GM19324 (cell line): ENCODE data around the gene CBX2.

ENCODE experiments used
- ATAC-seq: cut with Tn5 transposase; IDR thresholded peaks from one replicate; pipeline ENCODE4 v1.9.1; 2021; ENCODE audit warnings: mild to moderate bottlenecking, moderate library complexity; ENCODE audit not compliant: unreplicated experiment, low FRiP score

CBX2 gene

DNA sequence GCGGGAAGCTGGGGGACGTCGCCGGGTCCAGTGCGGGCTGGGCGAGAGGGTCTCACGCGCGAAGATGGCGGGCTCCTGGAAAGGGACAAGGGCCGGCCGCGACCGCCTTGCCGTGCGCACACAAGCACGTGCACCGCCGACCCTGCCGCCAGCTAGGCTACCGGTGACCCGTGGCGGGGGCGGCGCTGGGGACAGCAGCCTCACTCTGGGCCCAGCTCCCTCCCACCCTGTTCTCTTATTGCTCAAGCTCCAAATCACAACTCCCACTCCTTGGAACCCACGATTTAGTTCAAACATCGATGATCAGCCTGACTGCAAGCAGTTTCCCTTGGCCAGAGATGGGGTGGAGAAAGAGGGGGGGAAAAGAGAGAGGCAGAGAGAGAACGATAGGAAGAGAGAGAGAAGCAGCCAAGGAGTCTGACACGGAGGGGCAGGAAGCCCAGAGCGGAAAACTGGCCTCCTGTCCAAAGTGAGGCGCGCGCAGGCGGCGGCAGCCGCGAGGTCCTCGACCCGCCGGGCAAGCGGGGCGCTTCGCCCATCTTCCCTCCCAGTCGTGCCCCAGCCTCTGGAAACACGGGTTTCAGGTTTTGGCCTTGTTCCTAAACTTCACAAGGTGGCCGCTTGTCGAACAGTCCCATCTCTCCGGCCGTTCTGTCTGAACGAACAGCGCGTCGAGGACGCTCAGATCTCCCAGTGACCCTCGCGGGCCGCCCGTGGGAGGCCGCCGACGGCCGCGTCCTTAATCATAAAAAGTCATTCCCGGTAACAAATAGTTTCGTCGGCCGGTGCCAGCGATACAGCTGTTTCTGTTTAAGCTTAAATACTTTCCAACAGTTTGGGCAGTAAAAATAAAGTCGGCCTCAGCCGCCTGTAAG is 20.6 kb downstream of the CBX2 start:
- ATAC-seq = no peak

DNA sequence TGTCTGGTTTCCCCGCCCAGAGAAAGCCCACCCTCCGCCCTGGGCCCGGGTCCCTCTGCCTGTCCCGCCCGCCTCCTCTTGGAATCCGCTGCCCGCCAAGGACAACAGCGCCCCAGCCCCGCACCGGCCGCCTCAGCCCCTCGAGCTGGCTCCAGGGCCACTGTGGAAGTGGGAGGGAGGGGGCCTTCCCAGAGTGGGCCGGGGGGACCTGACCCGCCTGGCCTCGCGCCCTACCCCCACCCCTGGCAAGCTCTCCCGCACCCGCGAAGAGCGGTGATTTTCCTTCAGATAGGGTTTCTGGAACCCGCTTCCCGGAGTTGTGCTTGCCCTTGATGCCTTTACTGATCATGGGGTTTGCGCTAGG is 21.2 kb downstream of the CBX2 start:
- no peak for ATAC-seq

DNA sequence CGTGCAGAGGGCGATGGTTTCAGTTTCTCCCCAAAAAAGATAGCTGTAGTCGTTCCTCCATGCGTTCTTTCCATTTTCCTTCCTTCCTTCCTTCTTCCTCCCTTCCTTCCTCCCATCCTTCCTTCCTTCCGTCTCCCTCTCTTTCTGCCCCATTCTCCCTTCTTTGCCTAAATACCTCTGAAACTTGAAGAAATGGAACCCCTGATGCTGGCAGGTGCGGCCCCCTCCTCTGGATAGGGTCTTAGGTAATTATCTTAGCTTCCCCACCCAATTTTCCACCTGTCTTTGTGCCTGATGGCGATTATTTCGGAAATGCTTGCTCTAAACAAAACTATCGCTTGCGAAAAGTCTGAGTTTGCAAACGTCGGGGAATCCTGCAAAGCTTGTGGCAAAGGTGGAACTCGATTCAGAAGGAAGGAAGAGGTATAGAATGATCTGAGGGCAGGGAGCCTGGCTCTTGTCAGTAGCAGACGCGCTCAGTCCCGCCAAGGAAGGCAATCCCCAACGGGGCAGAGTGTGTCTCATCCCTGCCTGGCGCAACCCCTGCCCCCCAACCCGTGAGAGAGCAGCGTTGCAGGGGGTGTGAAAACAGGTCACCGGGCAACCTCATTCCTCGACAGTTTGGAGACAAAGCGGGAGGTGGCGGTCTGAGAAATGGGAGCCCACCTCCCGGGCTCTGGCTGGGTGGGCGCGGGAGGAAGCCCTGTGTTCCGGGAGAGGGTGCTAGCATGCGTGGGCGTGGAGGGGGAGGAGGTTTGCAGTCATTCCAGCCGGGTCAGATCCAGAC is 21.8 kb downstream of the CBX2 start:
- ATAC-seq = no peak

DNA sequence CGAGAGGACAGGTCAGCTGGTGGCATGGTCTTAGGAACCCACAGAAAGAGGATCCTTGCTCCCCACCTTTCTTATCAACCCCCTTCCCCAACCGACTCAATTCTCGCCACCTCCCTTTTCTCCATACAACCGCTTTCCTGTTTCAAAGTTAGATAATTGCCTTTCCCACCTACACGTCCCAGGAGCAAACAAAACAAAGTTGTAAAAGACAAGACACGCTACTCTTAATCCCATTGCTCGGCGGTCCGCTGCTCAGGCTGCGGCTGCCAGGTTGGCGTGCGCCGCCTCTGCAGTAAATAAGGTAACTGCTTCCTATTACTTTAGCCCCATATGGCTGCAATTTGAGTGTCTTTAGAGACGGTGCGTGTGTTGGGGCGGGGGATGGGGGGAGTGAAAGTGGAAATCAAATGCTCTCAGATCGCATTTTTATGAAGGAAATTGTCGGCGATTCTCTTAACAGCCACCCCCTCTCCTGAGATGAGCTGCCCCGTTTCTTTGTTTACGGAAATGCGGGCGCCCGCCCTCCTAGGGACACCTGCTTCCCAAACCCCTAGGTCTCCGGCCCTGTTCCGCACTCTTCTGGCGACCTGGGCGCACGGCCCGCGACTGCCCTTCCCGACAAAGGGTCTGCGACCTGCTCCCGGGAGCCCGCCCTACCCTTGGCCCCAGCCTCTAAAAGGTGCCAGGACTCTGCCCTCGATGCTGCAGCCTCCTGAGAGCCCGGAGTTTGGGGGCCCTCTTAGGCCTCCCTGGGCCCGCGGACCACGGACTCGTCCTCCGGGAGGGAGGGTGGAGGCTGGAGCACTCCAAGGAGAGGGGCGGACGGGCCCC is 22.6 kb downstream of the CBX2 start:
- no peak for ATAC-seq

DNA sequence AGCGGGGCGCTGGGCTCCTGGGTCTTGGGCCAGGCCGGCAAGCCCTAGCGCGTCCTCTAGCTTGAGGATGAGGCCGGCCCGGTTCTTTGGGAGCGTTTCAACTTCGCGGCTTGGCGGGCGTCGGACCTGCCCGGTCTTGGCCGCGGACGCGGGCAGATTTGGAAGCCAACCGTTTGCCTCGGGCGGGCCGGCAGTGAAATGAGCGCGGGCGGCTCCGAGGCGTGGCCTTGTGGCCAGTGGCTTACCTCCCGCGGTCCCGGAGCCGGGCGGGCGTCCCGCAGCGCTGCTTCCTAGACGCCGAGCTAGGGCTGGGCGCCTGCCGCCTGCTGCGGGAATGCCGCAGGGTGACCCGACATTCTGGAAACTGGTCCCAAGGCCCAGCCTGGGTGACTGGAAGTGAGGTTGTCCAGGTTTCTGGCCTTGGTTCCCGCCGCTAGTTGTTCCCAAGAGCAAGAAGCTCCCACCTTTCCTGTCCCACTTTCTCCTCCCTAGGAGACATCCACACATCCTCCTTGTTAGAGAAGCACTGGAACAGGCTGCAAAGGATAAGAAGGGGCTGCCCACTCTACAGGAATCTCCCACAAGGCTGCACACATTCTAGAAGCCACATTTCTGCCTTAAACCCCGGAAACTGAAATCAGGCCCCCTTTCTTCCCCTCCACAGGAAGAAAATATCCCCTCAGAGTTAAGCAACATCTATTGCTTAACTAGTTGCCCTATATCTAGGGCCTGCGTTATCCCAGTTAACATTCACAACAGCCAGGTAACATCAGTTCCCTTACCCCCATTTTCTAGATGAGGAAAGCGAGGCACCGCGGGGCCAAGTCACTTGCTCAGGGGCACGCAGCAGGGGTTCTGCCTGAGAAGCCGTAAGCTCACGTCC is 23.4 kb downstream of the CBX2 start:
- no peak for ATAC-seq

DNA sequence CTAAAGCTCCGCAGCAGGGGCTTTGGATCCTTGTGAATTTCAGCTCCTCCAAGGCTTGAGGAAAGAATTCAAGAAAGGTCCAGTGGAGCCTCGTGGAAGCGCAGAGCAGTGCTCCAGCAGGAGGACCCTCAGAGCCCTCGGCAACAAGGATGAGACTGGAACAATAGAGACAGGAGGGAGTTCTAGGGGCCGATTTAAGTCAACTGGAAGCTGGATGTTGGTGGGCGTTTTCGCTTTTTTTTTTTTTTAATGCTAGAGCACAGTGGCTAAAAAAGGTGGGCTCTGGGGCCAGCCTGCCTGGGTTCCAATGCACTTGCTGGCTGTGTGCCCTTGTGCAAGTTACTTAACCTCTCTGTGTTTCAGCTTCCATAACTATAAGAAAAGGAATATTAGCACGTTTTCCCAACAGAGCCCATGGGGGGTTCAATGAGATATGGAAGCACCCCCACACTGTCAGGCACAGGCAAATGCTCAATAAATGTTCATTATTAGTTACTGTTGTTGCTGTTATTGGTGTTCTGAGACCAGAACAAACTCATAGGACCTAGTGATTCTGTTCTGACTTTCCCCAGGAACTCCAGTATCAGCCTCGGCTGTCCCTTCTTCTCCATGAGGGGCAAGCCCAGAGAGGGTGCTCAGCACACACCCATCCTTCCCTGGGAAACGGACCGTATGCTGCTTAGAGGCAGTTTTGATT is 24.2 kb downstream of the CBX2 start:
- no peak for ATAC-seq

DNA sequence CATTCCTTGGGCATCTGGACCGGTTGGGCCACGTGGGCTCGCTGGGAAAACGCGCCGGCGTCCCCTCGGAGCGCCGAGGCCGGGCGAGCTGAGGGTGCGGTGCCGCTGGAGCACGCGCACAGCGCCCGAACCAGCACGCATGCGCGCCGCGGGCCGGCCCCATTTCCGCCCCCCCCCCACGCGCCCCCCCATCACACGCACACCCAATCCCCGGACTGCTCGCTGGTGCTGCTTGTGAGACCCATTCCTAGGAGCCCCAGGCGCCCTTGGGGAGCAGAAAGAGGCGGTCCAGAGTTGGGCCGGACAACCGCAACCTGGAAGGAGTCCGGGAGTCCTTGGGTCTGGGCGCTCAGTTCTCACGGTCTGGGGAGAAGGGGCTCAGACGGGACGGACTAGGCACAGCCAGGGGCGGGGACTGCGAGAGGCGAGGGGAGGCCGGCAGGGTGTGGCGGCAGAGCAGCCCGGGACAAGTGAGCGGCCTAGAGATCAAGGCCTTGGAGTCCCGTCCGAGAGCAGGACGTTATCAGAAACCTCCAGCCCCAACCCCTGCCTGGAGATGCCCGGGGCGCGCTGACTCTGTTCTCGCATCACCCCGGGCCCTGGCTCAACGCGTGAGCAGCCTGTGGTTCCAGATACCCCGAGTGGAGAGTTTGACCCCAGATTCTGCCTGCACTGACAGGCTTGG is 24.9 kb downstream of the CBX2 start:
- ATAC-seq = no peak

DNA sequence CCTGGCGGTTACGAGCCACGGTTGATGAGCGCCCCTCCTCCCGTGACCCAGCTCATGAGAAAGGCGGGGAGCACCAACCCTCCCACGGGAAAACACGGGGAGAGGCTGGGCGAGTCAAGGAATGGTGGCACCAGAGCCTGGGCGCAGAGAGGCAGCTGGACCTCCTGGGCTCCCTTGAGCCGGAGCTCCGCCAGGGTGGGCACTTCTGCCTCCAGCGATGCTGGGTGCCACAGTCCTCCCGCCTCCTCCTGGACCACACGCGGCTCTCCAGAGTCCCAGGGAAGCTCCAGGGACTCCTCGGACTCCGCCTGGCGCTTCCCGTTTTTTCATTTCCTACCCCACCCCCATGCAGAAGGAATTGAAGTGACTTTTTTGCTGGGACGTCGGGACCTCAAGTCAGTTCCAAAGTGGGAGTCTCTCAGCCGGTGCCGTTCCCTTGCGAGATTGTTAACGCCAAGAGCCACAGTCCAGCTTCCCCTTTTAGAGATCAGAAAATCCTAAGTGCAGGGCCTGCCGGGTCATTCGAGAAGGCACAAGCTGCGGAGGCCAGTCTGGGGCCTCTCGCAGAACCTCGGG is 25.6 kb downstream of the CBX2 start:
- no peak for ATAC-seq

DNA sequence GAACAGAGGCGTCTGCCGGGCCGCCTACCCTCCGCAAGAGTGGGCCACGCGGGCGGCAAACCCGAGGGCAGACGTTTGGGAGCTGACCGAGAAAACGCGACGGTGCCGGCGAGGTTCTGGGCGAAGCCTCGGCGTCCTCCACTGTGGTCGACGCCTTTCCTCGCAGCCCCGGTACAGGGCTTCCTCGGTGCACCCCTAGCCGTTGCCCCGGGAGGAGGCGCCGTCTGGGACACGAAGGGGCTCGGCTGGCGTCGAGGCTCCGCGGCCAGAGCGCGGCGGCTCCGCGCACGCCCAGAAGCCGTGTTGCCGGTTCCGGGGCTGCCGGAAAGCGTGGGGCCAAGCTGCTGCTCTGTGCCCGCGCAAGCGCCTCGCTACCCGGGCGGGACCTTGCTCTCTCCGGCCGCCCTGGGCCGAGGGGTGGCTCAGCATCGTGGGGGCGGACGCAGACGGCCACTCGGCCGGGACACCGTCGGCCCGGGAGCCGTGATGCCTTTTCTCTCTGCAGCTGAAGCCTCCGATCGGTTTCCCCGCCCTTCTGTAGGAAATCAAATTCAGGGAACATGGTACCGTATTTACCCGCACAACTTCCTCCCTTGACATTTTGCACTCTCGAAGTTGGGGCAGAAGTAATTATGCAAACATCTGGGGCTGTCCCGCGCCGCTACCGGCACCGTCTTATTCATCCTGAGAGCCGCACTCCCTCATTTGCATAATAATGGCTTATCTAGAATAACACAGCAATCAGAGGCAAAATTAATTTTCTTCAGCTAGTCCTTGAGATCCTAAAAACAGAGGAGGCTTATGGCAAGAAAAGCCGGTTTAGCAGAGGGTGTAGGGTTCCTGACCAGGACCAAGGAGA is 26.3 kb downstream of the CBX2 start:
- ATAC-seq = no peak

DNA sequence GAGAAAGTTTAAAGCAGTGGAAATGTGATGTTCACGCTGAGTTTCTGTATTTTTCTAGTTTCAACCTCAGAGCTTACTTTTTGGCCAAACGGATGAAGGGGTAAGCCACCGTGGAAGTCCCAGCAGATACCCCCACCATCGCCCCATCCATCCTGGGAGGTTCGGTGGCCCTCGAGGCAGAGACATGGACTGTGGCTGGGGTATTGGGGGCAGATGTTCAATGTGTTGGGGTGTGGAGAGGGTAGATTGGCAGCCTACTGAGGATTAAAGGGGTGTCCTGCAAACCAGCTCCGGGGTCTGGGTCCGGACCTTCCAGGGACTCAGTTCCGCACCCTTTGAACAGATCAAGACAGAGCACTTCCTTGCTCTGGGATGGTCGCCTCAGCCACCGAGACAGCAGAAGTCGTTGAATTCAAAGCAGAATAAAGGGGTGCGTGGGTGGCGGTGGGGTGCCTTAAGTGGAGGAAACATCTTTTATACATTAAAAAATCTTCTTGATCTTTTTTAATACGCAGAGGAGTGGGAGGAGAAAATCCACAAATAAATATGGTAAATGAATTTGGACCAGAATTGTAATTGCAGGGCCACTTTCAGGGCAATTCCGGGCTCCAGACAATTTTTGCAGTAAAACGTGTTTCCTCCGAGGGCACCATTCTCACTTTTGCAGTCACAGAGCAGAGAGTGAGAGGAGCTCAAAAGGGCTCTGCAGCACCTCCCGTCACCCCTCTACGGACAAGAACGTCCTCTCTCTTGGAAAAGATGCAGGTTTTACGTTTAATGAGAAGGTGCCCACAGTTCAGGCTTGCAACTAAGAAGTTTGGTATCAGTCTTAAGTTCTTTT is 27.1 kb downstream of the CBX2 start:
- ATAC-seq = no peak

DNA sequence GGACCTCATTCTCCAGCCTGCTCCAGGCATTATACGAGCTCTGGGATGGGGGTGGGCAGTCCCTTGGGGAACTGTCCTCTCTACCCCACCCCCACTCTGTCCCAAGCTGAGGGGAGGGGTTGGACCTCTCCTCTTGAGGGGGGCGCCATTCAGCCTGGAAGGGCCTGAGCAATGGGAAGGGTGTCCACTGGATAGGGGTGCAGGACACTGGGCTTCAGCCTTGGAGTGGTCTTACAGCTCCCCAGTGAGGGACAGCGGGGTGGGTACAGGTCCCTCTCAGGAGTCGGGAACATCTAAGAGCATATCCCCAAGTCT is 28.5 kb downstream of the CBX2 start:
- no peak for ATAC-seq

DNA sequence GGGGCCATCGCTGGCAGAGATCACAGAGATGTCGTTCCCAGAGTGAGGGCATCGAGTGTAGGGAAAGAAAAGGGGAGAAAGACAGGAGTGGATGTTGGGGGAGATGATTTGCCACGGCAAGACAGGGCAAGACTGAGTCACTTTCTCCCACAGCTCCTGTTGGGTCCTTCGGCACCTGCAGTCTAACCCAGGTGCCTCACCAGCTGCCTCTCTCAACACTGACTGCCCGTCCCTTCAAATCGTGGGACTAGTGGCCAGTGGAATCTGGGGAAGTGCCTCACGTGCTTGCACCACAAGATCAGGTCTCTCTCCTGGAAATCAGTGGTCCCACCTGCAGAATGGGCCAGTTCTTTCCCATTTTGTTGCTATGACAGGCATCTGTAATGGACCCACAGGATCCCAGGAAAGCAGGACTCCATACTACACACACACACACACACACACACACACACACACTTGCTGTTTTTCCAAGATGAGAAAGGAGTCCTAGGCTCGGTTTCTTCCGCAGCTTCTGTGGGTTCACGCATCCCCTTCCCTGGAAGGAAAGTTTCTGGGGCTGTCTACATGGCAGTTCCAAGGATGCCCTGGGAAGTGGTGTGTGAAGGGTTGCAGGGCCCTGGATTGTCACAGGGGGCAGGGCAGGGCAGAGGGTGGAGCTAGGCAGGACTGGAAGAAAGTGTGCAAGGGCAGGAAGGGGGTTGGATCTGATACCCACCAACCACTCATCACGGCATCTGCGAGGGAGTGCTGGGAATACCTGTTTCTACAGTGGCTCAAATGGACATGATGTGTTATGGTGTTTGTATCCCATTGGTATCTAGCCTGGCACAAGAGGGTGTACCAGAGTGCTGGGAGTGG is 29.1 kb downstream of the CBX2 start:
- no peak for ATAC-seq

DNA sequence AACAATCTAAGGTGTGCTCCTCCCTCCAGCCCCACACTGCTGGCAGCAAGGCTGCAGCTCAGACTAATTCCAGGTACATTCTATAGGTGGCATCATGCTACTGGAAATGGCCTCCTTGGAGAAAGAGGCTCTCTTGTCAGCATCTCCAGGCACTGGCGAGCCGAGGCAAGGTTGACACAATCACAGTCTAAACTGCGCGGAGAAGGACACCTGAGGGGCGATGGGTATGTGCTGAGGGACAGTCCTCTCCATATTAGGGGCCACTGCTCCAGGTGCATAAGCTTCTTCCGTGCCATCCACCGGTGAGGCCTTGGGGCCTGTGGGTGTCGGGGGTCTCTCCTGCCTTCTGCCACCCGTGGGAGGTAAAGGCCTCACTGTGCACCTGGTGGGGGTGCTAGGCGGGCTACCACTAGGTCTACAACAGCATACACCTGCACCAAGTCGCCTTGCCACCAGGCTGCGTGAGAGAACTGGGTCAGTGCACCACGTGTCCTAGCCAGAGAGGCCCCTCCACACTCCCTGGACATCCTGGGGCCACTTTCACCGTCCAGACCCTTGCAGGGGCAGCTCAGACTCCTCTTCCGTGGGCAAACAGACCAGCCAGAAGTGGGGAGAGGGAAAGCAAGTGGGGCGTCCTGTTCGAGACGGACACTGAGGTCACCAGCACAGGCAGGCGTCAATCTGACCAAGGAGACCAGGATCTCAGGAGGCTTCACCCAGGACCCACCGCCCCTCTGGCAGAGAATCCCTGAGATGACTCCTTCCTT is 31.0 kb downstream of the CBX2 start:
- ATAC-seq = no peak

DNA sequence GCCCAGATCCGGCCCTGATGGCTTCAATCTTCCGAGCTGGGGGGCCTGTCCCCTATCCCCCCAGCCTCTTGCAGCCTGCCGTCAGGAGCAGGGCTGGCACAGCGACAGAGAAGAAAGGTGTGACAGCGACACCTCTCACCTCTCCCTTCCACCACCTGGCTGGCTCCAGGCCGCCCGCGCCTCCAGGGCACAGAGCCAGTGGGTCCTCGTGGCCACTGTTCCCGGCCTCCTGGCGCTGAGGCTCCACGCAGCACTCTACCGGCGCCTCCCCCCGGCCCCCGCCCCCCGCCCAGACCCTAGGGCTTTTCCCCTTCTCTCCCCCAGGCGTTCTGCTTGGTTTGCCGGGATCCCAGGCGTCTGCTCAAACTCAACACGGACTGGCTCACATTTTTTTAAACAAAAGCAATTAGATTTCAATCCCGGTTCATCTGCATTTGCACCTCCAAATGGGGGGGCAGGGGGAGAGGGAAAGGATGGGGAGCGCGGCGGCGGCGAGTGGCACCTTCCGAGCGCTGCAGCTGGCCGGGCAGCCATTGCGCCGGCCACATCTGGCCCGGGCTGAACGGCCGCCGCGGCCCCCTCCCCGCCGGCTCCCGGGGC is 31.7 kb downstream of the CBX2 start:
- ATAC-seq = no peak
